ENCODE data around the gene BTN3A1.
"Not testable (repeated sequence)": the region's sequence is repeated elsewhere in the genome, so short reads cannot be mapped to it uniquely, and the experiment has no call there.

Gene BTN3A1

DNA sequence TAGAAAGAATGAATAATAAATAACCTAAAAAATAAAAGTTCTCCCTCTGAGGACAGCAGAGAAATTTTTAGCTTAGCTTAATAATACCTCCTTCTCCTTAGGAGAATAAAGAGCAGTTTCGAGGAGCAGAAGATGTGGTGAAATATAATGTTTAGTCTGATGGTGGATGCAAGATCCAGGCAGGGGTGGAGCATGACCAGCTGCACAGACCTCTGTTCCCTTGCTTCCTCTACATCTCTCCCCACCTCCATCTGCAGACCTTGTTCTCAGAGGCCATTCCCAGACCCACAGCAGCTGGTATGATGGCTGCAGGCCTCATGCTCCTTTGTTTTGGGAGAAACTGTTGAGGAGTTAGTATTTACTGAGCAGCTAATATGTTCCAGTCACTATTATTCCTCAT, 35.6 kb upstream of the BTN3A1 start:
- Histone ChIP-seq H3K4me3 (replicated peaks; ENCODE audit: insufficient read depth, low read length) (peak overlapping the region; percentile 73; the same call in 1 of the 2 replicates), H3K27me3 (ENCODE audit: insufficient read depth, poor library complexity, severe bottlenecking) (no peaks in the 10 kb centered on the region), H3K27ac (replicated peaks) (peak overlapping the region; percentile 91)
- DNase-seq (ENCODE audit: low read depth in 1 of 2, low spot score in 1 of 2), result peak in 1 of 2 experiments; percentile 44
- no peak for TF ChIP-seq SPI1 (IDR thresholded peaks at IDR 0.05; ENCODE audit: borderline replicate concordance, low read depth)
- no peak for TF ChIP-seq POLR2AphosphoS5 (IDR thresholded peaks at IDR 0.05; ENCODE audit: low read depth)
- TF ChIP-seq, protein P1, sequence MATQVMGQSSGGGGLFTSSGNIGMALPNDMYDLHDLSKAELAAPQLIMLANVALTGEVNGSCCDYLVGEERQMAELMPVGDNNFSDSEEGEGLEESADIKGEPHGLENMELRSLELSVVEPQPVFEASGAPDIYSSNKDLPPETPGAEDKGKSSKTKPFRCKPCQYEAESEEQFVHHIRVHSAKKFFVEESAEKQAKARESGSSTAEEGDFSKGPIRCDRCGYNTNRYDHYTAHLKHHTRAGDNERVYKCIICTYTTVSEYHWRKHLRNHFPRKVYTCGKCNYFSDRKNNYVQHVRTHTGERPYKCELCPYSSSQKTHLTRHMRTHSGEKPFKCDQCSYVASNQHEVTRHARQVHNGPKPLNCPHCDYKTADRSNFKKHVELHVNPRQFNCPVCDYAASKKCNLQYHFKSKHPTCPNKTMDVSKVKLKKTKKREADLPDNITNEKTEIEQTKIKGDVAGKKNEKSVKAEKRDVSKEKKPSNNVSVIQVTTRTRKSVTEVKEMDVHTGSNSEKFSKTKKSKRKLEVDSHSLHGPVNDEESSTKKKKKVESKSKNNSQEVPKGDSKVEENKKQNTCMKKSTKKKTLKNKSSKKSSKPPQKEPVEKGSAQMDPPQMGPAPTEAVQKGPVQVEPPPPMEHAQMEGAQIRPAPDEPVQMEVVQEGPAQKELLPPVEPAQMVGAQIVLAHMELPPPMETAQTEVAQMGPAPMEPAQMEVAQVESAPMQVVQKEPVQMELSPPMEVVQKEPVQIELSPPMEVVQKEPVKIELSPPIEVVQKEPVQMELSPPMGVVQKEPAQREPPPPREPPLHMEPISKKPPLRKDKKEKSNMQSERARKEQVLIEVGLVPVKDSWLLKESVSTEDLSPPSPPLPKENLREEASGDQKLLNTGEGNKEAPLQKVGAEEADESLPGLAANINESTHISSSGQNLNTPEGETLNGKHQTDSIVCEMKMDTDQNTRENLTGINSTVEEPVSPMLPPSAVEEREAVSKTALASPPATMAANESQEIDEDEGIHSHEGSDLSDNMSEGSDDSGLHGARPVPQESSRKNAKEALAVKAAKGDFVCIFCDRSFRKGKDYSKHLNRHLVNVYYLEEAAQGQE (IDR thresholded peaks at IDR 0.05; ENCODE audit: insufficient replicate concordance, low read depth), result no peak
- TF ChIP-seq, protein P2, sequence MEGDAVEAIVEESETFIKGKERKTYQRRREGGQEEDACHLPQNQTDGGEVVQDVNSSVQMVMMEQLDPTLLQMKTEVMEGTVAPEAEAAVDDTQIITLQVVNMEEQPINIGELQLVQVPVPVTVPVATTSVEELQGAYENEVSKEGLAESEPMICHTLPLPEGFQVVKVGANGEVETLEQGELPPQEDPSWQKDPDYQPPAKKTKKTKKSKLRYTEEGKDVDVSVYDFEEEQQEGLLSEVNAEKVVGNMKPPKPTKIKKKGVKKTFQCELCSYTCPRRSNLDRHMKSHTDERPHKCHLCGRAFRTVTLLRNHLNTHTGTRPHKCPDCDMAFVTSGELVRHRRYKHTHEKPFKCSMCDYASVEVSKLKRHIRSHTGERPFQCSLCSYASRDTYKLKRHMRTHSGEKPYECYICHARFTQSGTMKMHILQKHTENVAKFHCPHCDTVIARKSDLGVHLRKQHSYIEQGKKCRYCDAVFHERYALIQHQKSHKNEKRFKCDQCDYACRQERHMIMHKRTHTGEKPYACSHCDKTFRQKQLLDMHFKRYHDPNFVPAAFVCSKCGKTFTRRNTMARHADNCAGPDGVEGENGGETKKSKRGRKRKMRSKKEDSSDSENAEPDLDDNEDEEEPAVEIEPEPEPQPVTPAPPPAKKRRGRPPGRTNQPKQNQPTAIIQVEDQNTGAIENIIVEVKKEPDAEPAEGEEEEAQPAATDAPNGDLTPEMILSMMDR (IDR thresholded peaks at IDR 0.05; ENCODE audit: insufficient read depth, low read length), result no peak
- no peak for TF ChIP-seq GABPA (IDR thresholded peaks at IDR 0.05; ENCODE audit: low read depth)

DNA sequence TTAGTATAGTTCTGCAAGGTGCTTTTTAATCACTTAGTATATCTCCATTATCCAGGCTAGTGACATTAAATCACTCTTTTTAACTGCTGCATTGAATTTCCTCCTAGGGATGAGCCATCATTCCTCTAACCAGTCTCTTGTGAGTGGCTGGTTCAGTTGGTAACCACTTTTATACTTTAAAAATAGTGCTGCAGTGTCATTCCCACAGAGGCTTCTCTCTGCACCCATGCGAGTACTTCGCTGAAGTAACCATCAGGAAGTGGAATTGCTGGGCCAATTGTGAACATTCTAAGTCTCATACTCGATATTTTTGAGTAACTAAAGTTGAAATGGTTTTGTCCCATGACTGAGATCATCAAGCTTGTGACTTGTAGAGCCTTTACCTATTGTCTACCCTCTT, 35.0 kb upstream of the BTN3A1 start:
- H3K27ac ChIP-seq (replicated peaks), result no peak overlapping the region
- no peak overlapping the region for H3K4me3 ChIP-seq (replicated peaks; ENCODE audit: insufficient read depth, low read length)
- no peak for DNase-seq (ENCODE audit: low read depth in 1 of 2, low spot score in 1 of 2)
- TF ChIP-seq, protein P1 (IDR thresholded peaks at IDR 0.05; ENCODE audit: insufficient replicate concordance, low read depth), result no peak
- no peak for TF ChIP-seq GABPA (IDR thresholded peaks at IDR 0.05; ENCODE audit: low read depth)
- H3K27me3 ChIP-seq (ENCODE audit: insufficient read depth, poor library complexity, severe bottlenecking), result no peaks in the 10 kb centered on the region

DNA sequence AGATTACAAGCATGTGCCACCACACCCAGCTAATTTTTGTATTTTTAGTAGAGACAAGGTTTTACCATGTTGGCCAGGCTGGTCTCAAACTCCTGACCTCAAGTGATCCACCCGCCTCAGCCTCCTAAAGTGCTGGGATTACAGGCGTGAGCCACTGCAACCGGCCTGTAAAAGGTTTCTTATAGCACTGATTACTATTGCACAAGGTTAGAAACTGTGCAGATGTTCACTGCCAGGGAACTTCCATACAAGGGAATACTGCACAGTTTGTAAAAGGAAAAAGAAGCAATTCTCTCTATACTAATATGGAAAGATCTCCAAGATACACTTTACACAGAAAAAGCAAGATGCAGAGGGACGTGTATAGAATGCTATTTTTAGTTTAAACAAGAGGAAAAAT, 30.3 kb upstream of the BTN3A1 start:
- not testable (repeated sequence) for DNase-seq (ENCODE audit: low read depth in 1 of 2, low spot score in 1 of 2); H3K27me3 ChIP-seq (ENCODE audit: insufficient read depth, poor library complexity, severe bottlenecking); H3K27ac ChIP-seq (replicated peaks); H3K4me3 ChIP-seq (replicated peaks; ENCODE audit: insufficient read depth, low read length)

DNA sequence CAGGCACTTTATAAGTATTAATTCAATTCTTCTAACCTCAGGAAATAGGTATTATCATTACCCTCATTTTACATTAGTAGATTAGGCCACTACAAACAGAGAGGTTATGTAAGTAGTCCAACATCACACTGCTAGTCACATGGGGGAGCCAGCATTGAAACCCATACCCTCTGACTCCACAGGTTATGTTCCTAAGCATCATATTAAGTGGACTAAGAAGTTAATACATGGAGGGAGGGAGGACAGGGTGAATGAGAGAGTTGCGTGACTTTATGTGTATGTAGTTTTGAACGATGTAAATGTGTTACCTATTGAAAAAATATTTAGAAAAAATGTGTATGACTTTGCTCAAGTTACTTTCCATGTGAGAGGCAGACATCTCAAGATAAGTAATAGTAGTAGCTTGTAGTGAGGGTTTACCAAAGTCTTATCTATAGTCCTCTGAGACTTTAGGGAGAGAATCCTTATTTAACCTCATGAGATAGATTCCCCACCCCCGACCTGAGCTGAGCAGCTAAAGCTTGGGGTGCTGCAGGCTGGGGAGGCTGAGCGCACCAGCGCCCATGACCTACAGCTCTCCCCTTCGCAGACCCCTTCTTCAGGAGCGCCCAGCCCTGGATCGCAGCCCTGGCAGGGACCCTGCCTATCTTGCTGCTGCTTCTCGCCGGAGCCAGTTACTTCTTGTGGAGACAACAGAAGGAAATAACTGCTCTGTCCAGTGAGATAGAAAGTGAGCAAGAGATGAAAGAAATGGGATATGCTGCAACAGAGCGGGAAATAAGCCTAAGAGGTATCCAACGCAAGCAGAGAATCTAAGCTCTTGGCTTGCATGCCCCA, 29.5 kb upstream of the BTN3A1 start:
- no peak overlapping the region for H3K27ac ChIP-seq (replicated peaks)
- no peak overlapping the region for H3K4me3 ChIP-seq (replicated peaks; ENCODE audit: insufficient read depth, low read length)
- no peak for DNase-seq (ENCODE audit: low read depth in 1 of 2, low spot score in 1 of 2)
- TF ChIP-seq POLR2AphosphoS5 (IDR thresholded peaks at IDR 0.05; ENCODE audit: low read depth) (no peak), GABPA (IDR thresholded peaks at IDR 0.05; ENCODE audit: low read depth) (no peak), SPI1 (IDR thresholded peaks at IDR 0.05; ENCODE audit: borderline replicate concordance, low read depth) (no peak)
- TF ChIP-seq, protein P1 (IDR thresholded peaks at IDR 0.05; ENCODE audit: insufficient replicate concordance, low read depth), result no peak
- H3K27me3 ChIP-seq (ENCODE audit: insufficient read depth, poor library complexity, severe bottlenecking), result no peaks in the 10 kb centered on the region
